HK-2 (cell line): ENCODE data around the gene NPAS3.
A peak's percentile ranks its signal among the peaks of the same experiment; 100 is the strongest.

Experiments
- DNase-seq: peaks from one replicate; pipeline ENCODE4 v3.0.0-alpha.2; 2018; ENCODE audit not compliant: unreplicated experiment

Gene NPAS3

GRCh38 chr14:33578461-33579216 is 640.0 kb downstream of the NPAS3 start:
- DNase-seq: no peak

- DNase-seq: no peak
These were observed 641.6 kb downstream of the NPAS3 start for GRCh38 chr14:33580231-33580749.

DNA sequence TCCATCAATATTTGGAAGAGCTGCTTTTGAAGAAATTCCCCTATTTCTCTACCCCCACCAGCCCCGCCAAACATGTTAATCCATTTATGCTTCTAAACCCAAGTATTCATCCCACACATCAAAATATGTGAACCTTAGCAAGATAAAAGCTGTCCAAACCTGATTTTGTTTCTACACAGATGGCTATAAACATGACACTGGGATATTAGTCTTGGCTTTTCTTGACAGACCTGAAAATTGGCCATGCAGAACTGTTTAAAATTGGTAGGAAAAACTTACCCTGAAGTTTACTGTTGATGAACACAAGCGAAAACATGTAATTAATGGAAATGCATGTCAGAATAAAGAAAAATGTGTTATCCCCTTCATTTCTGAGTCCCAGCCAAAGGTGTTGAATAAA is 642.2 kb downstream of the NPAS3 start:
- DNase-seq: no peak

DNA sequence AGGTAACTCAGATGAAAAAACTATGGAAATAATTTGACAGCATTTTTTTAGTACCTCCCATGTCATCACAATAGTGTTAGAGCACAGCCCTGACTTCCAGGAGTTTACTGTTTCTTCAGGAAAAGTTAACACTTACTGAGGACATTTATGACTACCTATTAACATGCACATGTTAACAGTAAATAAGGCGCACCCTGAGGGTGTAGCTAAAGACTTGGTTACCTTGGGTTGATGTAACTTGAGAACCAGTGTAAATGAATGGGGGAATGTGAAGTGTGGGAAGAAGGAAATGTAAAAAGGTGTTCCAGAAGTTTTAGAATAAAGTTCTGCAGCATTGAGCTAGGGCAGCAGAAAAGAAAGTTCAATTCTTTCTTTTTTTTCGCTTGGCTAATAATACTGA is 646.0 kb downstream of the NPAS3 start:
- no peak for DNase-seq

- DNase-seq: no peak
These were observed 648.1 kb downstream of the NPAS3 start for GRCh38 chr14:33586806-33587205.

GRCh38 chr14:33587791-33588190 is 649.1 kb downstream of the NPAS3 start:
- no peak for DNase-seq

GRCh38 chr14:33588771-33589170 is 650.1 kb downstream of the NPAS3 start:
- DNase-seq: no peak

GRCh38 chr14:33589334-33589733 is 650.7 kb downstream of the NPAS3 start:
- DNase-seq: peak; percentile 5

GRCh38 chr14:33590891-33591630 is 652.4 kb downstream of the NPAS3 start:
- no peak for DNase-seq

DNA sequence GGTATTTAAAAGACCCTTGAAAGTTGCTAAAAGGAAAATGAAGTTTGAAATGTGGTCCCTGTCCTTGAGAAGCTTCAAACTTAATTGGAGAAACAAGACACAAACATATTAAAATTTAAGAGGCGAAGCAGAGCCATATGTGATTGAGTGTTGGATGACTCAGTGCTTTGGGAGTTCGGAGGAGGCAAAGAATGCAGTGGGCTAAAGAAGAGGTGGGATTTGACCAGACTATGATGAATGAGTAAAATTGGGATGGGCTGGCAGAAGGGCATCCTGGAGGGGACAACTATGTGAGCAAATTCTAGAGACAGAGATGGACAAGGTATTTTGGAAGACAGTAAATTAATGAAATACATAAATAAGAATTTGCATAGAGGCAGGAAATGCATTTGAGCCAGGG is 653.6 kb downstream of the NPAS3 start:
- no peak for DNase-seq

GRCh38 chr14:33596211-33597080 is 657.8 kb downstream of the NPAS3 start:
- DNase-seq: no peak

DNA sequence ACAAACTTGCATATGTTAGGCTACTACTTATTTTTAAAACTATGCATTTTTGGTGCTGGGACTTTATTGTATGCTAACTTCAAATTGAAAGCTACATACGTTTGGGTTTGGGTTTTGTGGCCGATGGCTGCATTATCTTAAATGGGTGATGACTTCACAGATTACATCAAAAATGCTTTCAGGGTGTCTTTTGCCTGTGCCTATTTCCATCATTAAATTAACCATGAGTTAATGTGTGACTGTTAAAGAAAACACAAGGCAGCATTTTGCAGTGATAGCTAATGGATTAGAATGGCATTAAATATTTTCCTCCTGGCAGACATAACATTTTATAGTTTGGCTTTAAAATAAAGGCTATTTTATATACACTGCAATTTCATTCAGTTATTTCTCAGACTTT is 659.9 kb downstream of the NPAS3 start:
- no peak for DNase-seq

DNA sequence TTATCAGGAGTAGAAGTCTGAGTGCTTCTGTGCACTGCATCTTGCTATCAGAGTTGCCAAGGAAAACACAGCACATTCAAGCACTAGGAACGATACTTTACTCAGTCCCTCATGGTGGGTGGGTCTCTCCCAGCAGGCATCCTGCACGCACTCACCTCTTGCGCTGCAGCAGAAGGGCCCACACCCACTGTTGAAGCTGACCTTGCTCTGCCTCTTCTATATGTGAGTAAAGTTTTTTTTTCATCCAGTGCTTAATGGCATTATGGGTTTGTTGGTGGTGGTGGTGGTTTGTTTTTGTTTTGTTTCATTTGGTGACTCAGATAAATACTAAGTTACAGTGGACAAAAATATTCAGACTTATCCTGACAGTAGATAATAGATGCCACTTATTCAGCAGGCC is 663.7 kb downstream of the NPAS3 start:
- no peak for DNase-seq

GRCh38 chr14:33606591-33606990 is 667.9 kb downstream of the NPAS3 start:
- no peak for DNase-seq

GRCh38 chr14:33609582-33609981 is 670.9 kb downstream of the NPAS3 start:
- DNase-seq: no peak

DNA sequence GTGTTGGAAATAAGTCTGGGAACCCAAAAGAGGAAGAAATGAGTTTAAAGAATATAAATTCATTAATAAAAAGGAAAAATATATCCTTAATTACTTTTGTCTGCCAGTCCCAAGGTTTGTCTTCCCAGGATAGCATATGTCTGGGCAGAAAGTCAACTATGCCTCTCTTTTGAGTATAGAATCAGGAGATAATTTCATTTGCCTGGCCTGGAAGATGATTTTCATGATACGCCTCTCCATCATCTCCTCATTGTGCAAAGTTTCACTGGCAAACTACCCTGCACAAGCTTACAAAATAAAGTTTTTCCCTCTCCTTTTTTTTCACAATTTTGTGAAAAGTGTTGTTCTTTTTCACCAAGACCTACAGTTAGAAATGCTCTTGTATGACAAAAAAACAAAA is 671.4 kb downstream of the NPAS3 start:
- no peak for DNase-seq

DNA sequence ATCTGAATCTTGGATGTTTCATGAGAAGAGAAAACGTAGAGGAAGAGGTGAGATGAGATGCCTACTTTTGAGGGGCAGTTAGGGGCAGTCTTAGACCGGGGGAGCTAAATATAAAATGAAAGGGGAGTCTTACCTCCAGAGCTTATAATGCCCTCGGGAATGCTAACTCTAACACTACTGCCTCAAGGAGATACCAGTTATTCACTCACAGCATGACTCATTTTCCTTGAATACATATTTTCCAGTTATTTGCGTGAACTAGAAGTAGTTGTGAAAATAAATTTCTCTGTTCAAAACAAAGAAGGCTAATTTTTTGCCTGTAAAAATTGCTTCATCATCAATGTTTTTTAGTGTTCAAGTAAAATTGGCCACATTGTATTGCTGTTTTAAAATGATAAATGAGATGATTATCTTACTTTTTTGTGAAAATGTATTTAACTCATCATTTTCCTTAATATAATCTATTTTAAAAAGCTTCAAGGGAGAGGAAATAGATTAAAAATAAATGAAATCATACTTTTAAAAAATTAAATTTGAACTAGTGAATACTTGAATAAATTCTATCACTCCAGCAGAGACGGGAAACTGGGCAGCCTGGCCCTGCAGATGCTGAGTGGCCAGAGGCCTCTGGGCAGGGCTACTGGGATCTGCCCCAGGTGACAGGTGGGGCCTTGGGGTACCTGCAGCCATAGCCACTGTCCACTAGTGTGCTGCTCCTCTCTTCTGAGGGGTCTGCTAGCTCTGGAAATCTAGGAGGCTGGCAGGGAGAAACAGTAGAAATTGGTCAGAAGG is 672.9 kb downstream of the NPAS3 start:
- no peak for DNase-seq

GRCh38 chr14:33612197-33612505 is 673.5 kb downstream of the NPAS3 start:
- no peak for DNase-seq

GRCh38 chr14:33617154-33617553 is 678.5 kb downstream of the NPAS3 start:
- no peak for DNase-seq

DNA sequence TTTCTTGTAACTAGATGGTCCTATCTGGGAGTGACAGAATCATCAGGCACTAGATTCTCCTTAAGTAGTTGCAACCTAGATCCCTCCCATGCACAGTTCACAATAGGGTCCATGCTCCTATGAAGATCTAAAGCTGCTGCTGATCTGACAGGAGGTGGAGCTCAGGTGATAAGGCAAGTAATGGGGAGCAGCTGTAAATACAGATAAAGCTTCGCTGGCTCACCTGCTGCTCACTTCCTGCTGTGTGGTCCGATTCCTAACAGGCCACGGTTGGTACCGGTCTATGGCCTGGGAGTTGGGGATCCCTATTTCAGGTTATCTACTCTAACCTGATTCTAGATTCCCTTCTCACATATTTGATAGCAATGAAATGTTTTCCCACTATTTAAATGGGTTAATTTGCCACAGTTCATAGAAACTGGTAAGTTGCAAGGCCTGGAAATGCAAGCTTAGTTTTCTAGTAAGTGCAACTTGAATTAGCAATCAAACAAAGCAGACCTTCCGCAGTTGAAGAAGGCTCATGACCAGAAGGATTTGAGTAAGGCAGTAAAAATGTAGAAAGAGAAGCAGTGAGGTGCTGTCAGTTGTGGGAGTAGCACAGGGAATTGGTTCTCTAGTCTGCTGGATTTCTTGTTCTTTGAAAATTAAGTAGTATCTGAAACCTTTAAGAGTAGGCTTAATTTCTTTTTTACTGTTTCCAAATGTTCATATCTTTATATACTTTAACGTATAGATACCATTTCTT is 679.9 kb downstream of the NPAS3 start:
- DNase-seq: no peak

- no peak for DNase-seq
These were observed 683.8 kb downstream of the NPAS3 start for GRCh38 chr14:33622496-33622895.
